KOPT-K1 (cell line): ENCODE results near the gene RFX3.
A peak's percentile ranks its signal among the peaks of the same experiment; 100 is the strongest.

ENCODE experiments used
- H3K27ac ChIP-seq: fragments of 200-600 bp; sonication (generic); 2 replicates; pipeline ENCODE4 v1.5.1; 2016; ENCODE audit warnings: antibody characterized with exemption, mild to moderate bottlenecking, low read depth, low read length; ENCODE audit not compliant: poor library complexity, severe bottlenecking
- H3K36me3 ChIP-seq: fragments of 200-600 bp; sonication (generic); 2 replicates; pipeline ENCODE4 v1.5.1; 2017; ENCODE audit warnings: antibody characterized with exemption, mild to moderate bottlenecking, low read length, moderate library complexity; ENCODE audit not compliant: insufficient read depth
- H3K9me3 ChIP-seq: fragments of 200-600 bp; sonication (generic); 2 replicates; pipeline ENCODE4 v1.5.1; 2017; ENCODE audit warnings: antibody characterized with exemption, low read length, mild to moderate bottlenecking; ENCODE audit not compliant: insufficient read depth, poor library complexity, severe bottlenecking

The RFX3 gene

DNA sequence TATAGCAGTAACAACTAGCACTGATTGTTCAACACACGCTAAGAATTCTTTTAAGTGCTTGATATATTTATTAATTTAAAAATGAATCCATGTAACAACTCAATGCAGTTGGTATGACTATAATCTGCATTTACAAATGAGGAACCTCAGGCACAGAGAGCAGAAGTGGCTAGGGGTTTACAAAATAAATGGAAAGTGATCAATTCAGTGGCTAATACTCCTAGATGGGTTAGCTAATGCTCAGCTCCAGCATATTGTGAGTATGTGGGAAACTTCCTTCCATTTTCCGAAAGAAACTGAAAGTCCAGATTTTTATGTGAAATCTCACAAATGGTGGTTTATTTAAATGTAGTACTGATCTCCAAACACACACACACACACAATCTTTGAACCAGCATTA lies 128.0 kb downstream of the RFX3 start:
- Histone ChIP-seq H3K36me3 (no peaks in the 10 kb centered on the region; the same call in 1 of the 2 replicates), H3K27ac (peak overlapping the region; percentile 58), H3K9me3 (no peaks in the 10 kb centered on the region)

DNA sequence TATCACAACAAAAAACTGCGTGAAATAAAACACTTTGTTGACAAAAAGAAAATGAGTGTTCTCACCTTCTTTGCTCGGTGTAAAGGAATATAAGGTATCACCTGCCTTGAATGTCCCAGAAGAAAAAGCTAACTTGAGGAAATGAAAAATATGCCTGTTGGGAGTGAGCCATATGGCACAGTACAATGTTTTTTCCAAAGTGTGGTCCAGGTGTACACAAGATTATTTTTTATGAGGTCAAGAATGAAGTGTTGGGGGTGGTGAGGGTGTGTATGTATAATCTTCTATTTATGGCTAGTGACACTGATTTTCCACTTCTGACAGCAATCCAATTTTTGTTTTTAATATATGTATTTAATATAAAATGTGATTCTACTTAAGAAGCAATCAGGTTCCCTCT lies 134.4 kb downstream of the RFX3 start:
- H3K36me3 ChIP-seq = peaks cover 15% of the 10 kb centered on the region
- H3K9me3 ChIP-seq = peaks cover 13% of the 10 kb centered on the region
- no peak overlapping the region for H3K27ac ChIP-seq

DNA sequence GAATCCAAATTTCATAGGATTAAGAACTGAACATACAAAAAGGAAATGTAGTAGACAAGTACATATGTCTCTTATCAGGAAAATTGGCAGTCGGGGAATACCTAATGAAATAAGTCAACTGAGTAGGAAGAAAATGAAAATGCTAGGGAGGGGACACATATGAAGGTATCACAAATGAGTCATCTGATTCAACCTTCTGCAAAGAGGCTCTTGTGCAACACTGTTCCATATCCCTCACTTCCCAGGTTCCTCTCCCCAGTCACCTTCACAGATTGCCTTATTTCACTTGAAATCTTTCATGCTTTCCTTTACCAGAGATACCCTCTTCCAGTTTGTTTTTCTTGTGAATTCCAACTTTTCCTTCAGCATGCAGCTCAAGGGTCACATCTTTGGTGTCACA lies 139.0 kb downstream of the RFX3 start:
- Histone ChIP-seq H3K9me3 (peaks cover 13% of the 10 kb centered on the region), H3K36me3 (peaks cover 15% of the 10 kb centered on the region; the same call in 1 of the 2 replicates), H3K27ac (no peak overlapping the region)

DNA sequence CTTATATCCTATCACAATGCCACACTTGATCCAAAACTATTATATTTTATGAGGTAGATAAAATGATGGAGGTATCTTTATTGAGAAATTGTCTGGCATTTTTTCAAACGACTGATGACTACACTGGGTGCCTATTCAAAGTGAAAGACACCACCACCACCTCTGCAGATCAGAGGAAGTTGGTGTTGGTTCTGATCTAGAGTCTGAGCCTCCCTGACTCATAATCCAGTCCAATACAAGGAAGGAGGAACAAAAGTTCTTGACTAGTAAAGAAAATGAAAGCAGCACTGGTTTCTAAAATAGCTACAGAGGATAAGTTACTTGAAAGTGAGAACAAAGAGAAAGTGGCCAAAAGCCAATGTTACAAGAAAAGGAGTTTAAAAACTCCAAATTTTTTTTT lies 139.9 kb downstream of the RFX3 start:
- H3K36me3 ChIP-seq = peaks cover 9% of the 10 kb centered on the region; the same call in 1 of the 2 replicates
- H3K27ac ChIP-seq = no peak overlapping the region
- H3K9me3 ChIP-seq = peaks cover 10% of the 10 kb centered on the region

DNA sequence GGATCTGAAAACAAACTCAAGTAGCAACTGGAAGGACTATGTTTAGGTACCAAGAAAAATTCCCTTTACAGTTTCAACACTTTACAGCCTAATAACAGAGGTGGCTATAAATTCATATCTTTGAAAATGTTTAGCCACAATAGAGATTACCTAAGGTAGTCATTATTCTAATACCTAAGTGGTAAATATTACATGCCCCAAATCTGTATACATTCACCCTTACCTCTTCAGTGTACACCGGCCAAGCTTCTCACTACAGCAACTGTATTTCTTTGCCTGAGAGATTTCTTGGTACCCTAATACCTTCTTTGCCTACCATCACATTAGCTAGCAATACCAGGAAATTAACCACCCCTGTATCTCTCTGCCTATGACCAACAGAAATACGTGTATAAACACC lies 154.0 kb downstream of the RFX3 start:
- Histone ChIP-seq H3K9me3 (no peaks in the 10 kb centered on the region), H3K27ac (no peak overlapping the region), H3K36me3 (no peaks in the 10 kb centered on the region)

DNA sequence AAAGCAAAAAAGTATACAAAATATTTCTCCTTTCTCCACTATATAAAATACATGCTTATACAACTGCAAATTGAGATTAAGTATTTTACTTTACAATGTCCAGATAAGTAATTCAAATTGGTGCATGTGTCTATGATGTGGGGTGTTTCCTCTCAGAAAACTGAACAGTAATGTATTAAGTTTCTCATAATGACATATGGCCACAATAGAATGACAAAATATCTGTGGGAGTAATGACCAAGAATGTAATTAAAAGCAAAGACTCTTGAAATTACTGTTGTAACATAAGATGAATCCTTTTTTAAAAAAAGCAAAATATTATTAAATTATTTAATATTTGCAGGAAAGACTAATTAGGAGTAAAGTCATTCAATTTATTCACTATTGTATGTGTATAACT lies 155.1 kb downstream of the RFX3 start:
- Histone ChIP-seq H3K27ac (no peak overlapping the region), H3K36me3 (no peaks in the 10 kb centered on the region), H3K9me3 (no peaks in the 10 kb centered on the region)

DNA sequence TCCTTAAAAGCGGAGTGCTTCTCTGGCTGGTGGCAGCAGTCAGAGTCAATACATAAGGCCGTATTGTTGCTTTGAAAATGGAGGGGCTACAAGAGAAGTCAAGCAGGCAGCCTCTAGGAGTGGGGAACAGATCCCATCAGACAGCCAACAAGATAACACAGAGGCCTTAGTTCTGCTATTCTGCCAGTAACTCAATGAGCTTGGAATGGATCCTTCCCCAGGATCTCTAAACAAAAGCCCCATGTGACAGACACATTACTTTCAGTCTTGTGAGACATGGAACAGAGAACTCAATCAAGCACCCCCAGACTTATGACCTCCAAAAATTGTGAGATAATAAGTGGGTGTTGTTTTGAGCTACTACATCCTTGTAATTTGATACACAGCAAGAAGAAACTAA lies 158.6 kb downstream of the RFX3 start:
- no peak overlapping the region for H3K27ac ChIP-seq
- no peaks in the 10 kb centered on the region for H3K36me3 ChIP-seq
- H3K9me3 ChIP-seq = no peaks in the 10 kb centered on the region

DNA sequence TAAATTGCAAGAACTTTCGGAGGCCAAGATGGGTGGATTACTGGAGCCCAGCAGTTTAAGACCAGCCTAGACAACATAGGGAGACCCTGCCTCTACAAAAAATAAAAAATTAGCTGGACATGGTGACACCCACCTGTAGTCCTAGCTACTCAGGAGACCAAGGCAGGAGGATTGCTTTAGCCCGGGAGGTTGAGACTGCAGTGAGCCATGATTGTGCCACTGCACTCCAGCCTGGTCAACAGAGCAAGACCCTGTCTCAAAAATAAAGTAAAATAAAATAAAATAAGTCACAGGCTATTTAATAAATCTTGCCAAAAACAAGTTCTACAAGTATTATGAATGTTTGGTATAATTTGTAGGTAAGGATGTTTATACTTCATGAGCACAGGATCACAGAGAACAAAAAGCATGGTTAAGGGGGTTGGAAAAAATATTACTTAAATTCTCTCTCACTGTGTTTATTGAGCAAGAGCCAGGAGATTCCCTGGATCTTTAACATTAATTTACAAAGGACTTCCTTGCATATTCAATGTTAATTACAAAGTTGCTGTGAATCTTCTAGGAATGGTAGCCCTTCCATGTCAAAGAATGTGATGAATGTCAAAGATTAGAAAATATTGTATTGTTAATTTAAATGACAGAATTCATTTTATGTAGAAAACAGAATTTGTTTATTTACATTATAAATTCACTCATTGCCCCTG lies 164.0 kb downstream of the RFX3 start:
- H3K36me3 ChIP-seq = no peaks in the 10 kb centered on the region
- no peaks in the 10 kb centered on the region for H3K9me3 ChIP-seq
- H3K27ac ChIP-seq = no peak overlapping the region

DNA sequence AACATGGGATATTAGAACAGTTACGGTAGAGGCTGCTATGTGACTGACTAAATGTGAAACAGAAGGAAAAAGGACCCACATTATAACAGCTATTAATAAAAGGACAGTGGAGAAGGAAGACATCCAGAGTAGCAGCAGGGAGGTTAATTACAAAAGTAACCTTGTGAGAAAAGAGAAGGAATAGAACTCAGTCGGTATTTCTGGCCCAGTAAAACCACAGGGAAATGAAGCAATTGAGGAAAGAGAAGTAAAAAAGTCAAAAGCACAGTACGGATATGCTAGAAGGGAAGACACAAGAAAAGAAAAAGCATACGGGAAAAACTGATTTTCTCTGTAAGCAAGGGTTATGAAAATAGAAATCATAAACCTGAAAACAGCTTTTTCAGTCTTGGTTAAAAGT lies 164.7 kb downstream of the RFX3 start:
- Histone ChIP-seq H3K36me3 (no peaks in the 10 kb centered on the region), H3K27ac (no peak overlapping the region), H3K9me3 (no peaks in the 10 kb centered on the region)

DNA sequence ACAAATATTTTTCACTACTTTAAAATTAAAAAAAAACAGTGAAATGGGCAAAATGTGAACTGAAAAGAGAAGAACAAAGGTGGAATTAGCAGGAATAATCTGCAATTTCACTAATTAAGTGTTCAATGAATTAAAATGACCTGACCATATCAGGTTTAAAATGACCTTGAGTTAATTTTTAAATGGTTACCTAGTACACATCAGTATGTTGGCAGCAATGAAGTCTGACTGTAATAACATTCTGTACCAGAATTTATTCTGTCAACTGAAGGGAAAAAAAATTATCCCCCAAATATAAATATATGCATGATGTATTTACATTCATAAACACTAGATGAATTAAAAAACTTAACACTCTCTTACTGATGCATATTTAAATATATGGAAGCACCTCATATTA lies 165.6 kb downstream of the RFX3 start:
- Histone ChIP-seq H3K9me3 (no peaks in the 10 kb centered on the region), H3K36me3 (no peaks in the 10 kb centered on the region), H3K27ac (no peak overlapping the region)

DNA sequence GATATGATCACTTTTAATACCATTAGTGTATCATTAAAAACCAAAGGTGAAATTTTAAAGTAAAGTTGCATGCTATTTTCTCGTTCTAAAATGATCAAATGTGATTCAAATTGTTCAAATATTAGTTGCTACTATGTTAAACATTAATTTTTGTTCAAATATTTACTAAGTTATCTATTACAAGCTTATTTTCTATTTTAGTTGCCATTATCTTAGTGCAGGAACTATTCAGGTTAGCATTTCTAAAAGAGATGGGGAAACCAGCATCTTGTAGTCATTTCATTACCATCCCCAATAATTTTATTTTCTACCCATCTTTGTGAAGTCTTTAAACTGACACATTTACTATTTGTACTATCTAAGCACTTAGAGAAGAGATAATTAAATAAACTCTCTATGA lies 166.0 kb downstream of the RFX3 start:
- no peaks in the 10 kb centered on the region for H3K36me3 ChIP-seq
- no peaks in the 10 kb centered on the region for H3K9me3 ChIP-seq
- no peak overlapping the region for H3K27ac ChIP-seq

DNA sequence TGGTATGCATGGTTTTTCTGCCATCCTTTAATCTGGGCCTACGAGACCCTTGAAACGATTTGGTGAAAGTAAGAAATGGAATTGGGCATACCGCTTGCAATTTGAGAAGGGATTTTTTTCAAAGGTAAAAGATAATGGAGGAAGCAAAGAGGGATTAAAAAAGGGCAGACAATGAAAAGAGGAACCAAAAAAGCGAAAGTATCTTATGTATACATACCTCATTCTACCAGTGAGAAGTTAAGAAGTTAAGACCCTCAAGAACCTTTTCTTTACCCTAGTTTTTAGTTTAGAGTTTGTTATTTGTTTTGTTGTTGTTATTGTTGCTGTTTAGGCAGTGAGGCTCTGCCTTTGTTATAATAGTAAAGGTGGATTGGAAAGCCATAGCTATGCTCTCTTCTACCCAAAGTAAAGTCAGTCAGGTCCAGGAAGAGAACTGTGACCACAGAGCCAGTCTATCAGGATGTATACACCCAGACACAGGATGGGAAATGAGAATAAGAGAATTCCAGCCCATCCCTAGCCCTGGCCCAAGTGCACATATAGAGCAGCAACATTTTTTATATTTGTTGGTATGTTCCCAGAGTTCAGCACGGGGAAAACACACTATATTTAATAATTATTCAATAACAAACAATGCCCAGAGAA lies 166.6 kb downstream of the RFX3 start:
- Histone ChIP-seq H3K36me3 (no peaks in the 10 kb centered on the region), H3K27ac (no peak overlapping the region), H3K9me3 (peaks cover under 1% of the 10 kb centered on the region)

DNA sequence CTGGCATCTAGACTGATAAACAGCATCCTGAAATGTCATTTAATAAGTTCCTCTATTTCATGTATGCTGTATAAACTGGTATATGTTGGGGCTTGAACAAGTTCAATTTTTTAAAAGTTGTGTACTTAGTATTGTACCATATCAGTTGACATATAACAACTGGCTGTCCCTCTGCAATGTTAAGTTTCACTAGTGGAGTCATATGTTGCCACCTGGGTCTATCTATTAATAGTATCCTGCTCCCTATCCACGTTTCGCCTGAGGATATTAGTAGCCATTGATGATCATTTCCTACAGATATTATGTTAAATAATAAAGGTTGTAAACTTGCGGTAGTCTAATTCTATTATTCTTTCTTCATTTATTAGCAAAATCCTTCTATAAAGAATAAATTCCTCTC lies 177.6 kb downstream of the RFX3 start:
- Histone ChIP-seq H3K36me3 (no peaks in the 10 kb centered on the region), H3K27ac (no peak overlapping the region), H3K9me3 (no peaks in the 10 kb centered on the region)

DNA sequence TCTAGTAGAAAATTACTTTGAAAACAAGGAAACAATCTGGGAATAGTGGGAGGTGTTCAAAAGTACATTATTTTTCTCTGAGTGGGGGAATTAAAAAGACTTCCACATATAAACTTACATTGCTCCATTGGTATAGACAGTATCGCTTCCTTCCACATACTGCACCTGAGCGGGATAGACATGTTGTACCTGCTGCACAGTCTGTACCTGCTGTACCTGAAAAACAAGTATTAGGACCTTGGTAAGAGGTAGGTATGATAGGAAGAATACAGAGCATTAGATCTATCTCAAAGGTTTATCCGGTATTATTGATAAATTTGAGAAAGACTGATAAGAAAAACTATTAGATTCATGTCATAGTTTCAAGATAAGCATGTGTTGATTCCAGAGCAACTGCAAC lies 179.3 kb downstream of the RFX3 start:
- no peak overlapping the region for H3K27ac ChIP-seq
- no peaks in the 10 kb centered on the region for H3K9me3 ChIP-seq
- H3K36me3 ChIP-seq = no peaks in the 10 kb centered on the region

DNA sequence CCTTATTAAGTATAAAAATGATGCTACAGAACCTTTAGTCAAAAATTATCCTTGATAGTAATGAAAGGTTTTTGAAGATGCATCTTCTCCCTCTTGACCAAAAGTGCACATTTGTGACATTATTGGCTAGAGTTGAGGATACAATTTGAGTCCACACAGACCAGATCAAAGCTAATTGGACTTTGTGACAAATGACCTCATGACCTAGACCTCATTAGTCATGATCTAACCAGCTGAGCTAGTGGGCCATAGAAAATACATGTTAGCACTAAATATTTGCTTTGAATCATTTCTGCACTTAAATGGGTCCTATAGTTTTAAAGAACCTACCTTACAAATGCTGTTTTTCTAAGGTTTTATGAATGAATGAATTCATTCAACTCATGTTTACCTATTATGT lies 182.1 kb downstream of the RFX3 start:
- H3K9me3 ChIP-seq = no peaks in the 10 kb centered on the region
- H3K27ac ChIP-seq = no peak overlapping the region
- H3K36me3 ChIP-seq = no peaks in the 10 kb centered on the region

DNA sequence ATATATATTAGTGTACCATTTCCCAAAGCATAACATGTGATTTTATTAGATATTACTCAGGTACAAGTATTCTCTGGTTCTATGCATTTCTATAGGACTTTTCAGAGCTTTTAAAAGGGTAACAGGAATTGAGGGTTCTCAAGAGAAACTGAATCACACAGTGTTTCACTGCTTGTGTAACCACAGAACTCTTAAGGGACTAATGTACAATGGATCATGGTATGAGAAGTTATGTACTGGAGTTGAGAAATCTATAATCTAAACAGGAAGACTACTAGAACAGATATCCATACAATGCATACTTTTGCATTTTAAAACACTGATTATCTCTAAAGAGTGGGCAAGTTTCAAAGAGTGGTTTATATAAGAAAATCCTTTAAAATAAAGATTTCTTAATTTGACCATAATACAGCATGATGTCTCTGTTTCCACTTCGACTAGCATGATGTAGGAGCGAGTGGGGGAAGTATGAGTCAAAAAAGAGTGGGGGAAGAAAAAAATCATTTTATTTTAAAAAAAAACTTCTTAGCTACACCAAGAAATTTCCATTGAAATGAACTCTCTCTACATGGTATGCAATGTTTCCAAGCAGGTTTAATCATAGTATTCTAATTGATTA lies 183.5 kb downstream of the RFX3 start:
- Histone ChIP-seq H3K36me3 (no peaks in the 10 kb centered on the region), H3K27ac (no peak overlapping the region), H3K9me3 (no peaks in the 10 kb centered on the region)
